LNCaP clone FGC (cell line): ENCODE results near the gene GADD45G.

Experiments
- DNase-seq: peaks from one replicate; pipeline ENCODE4 v3.0.0-alpha.2; 2011; ENCODE audit warnings: low read depth
- H3K4me3 ChIP-seq: 2 replicates; pipeline ENCODE4 v1.5.1; 2011; ENCODE audit warnings: mild to moderate bottlenecking, low read depth, low read length, control low read depth
- TF ChIP-seq, protein P1 (sequence below): IDR thresholded peaks from 2 replicates; pipeline ENCODE4 v1.5.1; 2012; ENCODE audit warnings: mild to moderate bottlenecking; ENCODE audit not compliant: control insufficient read depth, insufficient read depth; ENCODE audit errors: extremely low read depth

GADD45G gene

GRCh38 chr9:89617978-89618377, 13.2 kb downstream of the GADD45G start:
- no peak for DNase-seq
- H3K4me3 ChIP-seq, result no peak overlapping the region
- TF ChIP-seq, protein P1, sequence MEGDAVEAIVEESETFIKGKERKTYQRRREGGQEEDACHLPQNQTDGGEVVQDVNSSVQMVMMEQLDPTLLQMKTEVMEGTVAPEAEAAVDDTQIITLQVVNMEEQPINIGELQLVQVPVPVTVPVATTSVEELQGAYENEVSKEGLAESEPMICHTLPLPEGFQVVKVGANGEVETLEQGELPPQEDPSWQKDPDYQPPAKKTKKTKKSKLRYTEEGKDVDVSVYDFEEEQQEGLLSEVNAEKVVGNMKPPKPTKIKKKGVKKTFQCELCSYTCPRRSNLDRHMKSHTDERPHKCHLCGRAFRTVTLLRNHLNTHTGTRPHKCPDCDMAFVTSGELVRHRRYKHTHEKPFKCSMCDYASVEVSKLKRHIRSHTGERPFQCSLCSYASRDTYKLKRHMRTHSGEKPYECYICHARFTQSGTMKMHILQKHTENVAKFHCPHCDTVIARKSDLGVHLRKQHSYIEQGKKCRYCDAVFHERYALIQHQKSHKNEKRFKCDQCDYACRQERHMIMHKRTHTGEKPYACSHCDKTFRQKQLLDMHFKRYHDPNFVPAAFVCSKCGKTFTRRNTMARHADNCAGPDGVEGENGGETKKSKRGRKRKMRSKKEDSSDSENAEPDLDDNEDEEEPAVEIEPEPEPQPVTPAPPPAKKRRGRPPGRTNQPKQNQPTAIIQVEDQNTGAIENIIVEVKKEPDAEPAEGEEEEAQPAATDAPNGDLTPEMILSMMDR, result no peak

- TF ChIP-seq, protein P1, result no peak
- DNase-seq, result no peak
- H3K4me3 ChIP-seq, result no peak overlapping the region
Measured at GRCh38 chr9:89619019-89619418, 14.2 kb downstream of the GADD45G start.

GRCh38 chr9:89619424-89620138, 14.8 kb downstream of the GADD45G start:
- TF ChIP-seq, protein P1, result no peak
- no peak overlapping the region for H3K4me3 ChIP-seq
- DNase-seq, result no peak

DNA sequence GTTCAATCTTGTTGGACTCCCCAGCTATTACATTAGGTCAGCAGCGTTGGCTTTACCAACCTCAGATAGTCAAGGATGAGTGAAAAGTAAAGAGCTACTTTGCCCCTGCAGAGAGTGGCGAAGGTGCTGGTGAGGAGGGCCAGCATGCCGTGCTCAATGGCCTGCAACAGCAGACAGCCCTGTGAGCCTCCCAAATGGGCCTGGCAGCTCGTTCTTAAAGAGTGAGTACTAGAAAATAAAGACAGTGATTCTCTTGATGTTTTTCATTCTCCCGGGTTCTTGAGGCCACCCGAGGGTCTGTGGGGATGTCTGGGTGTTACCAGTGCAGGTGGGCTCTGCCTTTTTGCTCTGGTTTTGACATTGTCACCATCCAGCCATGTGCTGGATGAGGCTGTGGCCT, 16.2 kb downstream of the GADD45G start:
- TF ChIP-seq, protein P1, result no peak
- no peak for DNase-seq
- H3K4me3 ChIP-seq, result no peak overlapping the region

DNA sequence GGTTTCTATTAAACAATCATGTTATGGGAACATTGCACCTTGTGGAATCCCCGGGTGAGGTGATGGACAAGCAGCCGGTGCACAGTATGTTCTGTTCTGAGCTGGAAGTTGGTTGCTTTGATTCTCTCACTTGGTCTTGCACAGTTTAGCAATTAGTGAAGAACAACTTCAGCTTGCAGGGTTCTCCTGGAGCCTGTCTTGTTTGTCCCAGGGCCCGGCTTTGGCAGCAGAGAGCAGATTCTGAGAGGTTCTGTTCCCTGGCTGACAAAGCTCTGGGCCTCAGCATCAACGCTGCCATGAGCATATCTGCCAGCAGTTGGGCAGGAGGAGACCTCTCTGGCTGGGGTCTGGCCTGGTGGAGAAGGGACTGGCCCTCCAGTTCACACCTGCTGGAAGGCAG, 16.9 kb downstream of the GADD45G start:
- H3K4me3 ChIP-seq, result no peak overlapping the region
- TF ChIP-seq, protein P1, result no peak
- no peak for DNase-seq

DNA sequence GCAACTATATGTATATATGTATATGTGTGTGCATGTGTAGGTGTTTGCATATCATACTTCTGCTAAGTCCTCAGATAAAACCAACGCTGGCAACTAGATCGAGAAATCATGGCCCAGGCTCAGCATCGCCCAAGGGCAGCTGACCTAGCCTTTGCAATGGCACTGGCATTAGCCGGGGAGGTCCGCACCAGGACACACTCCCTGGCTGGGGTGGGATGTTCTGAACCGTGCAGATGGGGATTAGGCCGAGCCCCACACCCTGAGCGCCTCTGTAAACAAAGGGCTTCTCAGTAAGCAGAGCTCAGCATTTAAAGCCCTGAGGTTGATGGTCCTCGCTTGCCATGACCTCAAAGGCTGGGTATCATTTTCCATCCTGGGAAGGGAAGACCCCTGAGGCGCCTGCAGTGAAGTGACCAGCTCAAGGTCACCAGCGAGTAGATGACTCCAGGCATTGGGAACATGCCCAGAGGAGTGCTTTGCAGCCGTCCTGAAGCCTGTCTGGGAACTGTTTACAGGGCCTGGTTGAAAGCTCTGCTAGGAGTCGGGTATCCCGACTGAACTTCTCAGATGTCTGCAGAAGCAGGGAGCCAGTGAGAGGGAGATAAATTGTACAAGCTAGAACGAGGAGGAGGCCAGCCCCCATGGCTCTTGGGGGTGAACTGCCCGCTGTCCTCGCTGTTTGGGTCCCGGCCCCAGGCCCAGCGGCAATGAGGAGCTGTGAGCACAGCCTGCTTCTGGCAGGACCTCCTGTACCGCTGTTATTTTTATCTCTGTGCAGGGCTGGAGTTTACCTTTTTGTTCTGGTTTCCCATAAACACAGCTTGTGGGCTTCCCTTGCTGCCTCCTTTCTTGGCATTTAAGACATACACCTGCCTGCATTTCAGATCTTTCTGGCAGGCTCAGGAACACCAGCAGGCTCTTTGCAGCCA, 18.4 kb downstream of the GADD45G start:
- no peak for DNase-seq
- TF ChIP-seq, protein P1, result no peak
- no peak overlapping the region for H3K4me3 ChIP-seq
